GM12892 (cell line): ENCODE measurements around the gene TSPAN15.

Experiments used
- POLR2A ChIP-seq: IDR thresholded peaks from 2 replicates; pipeline ENCODE4 v1.6.1; 2011; ENCODE audit warnings: low read depth, low read length, control low read depth
- POLR2AphosphoS5 ChIP-seq: IDR thresholded peaks from 2 replicates; pipeline ENCODE4 v1.6.1; 2011; ENCODE audit warnings: low read depth, low read length, control low read depth
- TAF1 ChIP-seq: IDR thresholded peaks from 2 replicates; pipeline ENCODE4 v1.6.1; 2011; ENCODE audit warnings: low read depth, mild to moderate bottlenecking, control low read depth, low read length, borderline replicate concordance

DNA sequence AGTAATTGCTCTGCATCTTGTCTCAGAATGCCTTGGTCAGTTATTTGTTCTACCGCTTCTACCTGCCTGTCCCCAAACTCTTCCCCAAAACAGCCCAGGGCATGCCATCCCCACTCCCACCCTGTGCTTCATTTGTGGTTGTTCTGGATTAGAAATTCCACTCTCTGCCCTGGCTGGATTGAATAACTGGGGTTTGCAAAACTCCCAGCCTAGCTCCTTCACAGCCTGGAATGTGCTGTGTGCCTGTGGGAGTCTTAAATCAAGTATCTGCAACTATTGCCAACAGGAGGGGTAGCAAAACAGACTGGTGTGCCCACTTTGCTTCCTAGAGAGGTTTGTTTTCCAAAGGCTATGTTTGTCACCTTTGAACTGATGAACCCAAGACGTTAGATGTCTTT is 24.2 kb downstream of the TSPAN15 start:
- TF ChIP-seq TAF1: no peak
- no peak for TF ChIP-seq POLR2A
- TF ChIP-seq POLR2AphosphoS5: no peak
